Activated CD8-positive, alpha-beta memory T cell treated with anti-CD3 and anti-CD28 coated beads, Interleukin-2, amount 10 ng/mL, durations not matched to agents 7 days and 5 days (primary cell): ENCODE results near the gene OTOP2. TPM values are rescaled to one million over a fixed set of nuclear protein-coding genes. Genes with fewer than 3 reads are reported as not detected.
"Not testable (repeated sequence)": the region's sequence is repeated elsewhere in the genome, so short reads cannot be mapped to it uniquely, and the experiment has no call there.

Experiments
- ATAC-seq: fragments of 150-1000 bp; cut with Tn5 transposase; one replicate; pipeline ENCODE4 v1.10.0; 2021; ENCODE audit warnings: moderate library complexity
- CTCF ChIA-PET: fragments of 350-600 bp; sonication (Branson Sonifier 250); formaldehyde crosslinking; loops from one replicate; lab custom pipeline; 2021; ENCODE audit warnings: antibody characterized with exemption; lab: Charles Lee
- DNase-seq: peaks from one replicate; pipeline ENCODE4 v3.0.0-alpha.2; 2020
- H3K27ac Mint-ChIP-seq: one replicate; pipeline ENCODE4 v1.8.0; 2021; ENCODE audit warnings: mild to moderate bottlenecking, mixed read lengths
- H3K27me3 Mint-ChIP-seq: one replicate; pipeline ENCODE4 v1.8.0; 2021; ENCODE audit warnings: mixed read lengths
- H3K36me3 Mint-ChIP-seq: one replicate; pipeline ENCODE4 v1.8.0; 2021; ENCODE audit warnings: mild to moderate bottlenecking, mixed read lengths
- H3K4me1 Mint-ChIP-seq: one replicate; pipeline ENCODE4 v1.8.0; 2021; ENCODE audit warnings: mixed read lengths
- H3K4me3 Mint-ChIP-seq: one replicate; pipeline ENCODE4 v1.8.0; 2021; ENCODE audit warnings: mild to moderate bottlenecking, moderate library complexity, mixed read lengths
- H3K9me3 Mint-ChIP-seq: one replicate; pipeline ENCODE4 v1.8.0; 2022; ENCODE audit warnings: low read depth, mixed read lengths
- total RNA-seq, 2 experiments: library from RNA; stranded (reverse); gene quantifications; one replicate each; pipeline ENCODE4 v1.2.3, GENCODE V29; 2021

Gene OTOP2
- total RNA-seq, 2 experiments from 2014 or later = not detected

GRCh38 chr17:74907012-74907411 lies 17.1 kb upstream of the OTOP2 start:
- CTCF ChIA-PET = interaction anchor here (1.3 kb wide), 1 partner anchor 18 kb away, joined by 3 read pairs; no protein-coding TSS in a partner anchor
- Mint-ChIP-seq H3K36me3 (no peaks in the 10 kb centered on the region), H3K27ac (no peak overlapping the region), H3K4me1 (no peaks in the 10 kb centered on the region), H3K27me3 (peaks cover 17% of the 10 kb centered on the region), H3K4me3 (no peak overlapping the region), H3K9me3 (no peaks in the 10 kb centered on the region)
- DNase-seq (no peak), ATAC-seq (no peak)

- H3K4me3 Mint-ChIP-seq, H3K27ac Mint-ChIP-seq, H3K4me1 Mint-ChIP-seq, H3K36me3 Mint-ChIP-seq, DNase-seq, CTCF ChIA-PET, ATAC-seq, H3K9me3 Mint-ChIP-seq: not testable (repeated sequence)
- peaks cover 10% of the 10 kb centered on the region for H3K27me3 Mint-ChIP-seq
Measured at GRCh38 chr17:74909097-74909496, 15.0 kb upstream of the OTOP2 start.

- H3K4me3 Mint-ChIP-seq, CTCF ChIA-PET, H3K27me3 Mint-ChIP-seq, H3K9me3 Mint-ChIP-seq, H3K36me3 Mint-ChIP-seq, H3K4me1 Mint-ChIP-seq, DNase-seq, ATAC-seq, H3K27ac Mint-ChIP-seq: not testable (repeated sequence)
Measured at GRCh38 chr17:74911423-74911822, 12.7 kb upstream of the OTOP2 start.

- DNase-seq (no peak), ATAC-seq (no peak)
- no peaks in the 10 kb centered on the region for H3K9me3 Mint-ChIP-seq
- no peak overlapping the region for H3K4me3 Mint-ChIP-seq
- CTCF ChIA-PET = interaction anchor here (0.8 to 1.1 kb wide), 2 partner anchors 10 to 125 kb away, joined by 3 to 6 read pairs; no protein-coding TSS in a partner anchor
- no peak overlapping the region for H3K27ac Mint-ChIP-seq
- H3K36me3 Mint-ChIP-seq = no peaks in the 10 kb centered on the region
- peaks cover 23% of the 10 kb centered on the region for H3K27me3 Mint-ChIP-seq
- no peaks in the 10 kb centered on the region for H3K4me1 Mint-ChIP-seq
Measured at GRCh38 chr17:74916136-74916850, 7.8 kb upstream of the OTOP2 start.

GRCh38 chr17:74916851-74917199 lies 7.2 kb upstream of the OTOP2 start:
- no peak for ATAC-seq
- Mint-ChIP-seq H3K36me3 (no peaks in the 10 kb centered on the region), H3K27ac (no peak overlapping the region), H3K4me1 (no peaks in the 10 kb centered on the region), H3K9me3 (no peaks in the 10 kb centered on the region), H3K27me3 (peaks cover 29% of the 10 kb centered on the region), H3K4me3 (no peak overlapping the region)
- DNase-seq = no peak
- CTCF ChIA-PET = interaction anchor here (0.8 to 1.1 kb wide), 2 partner anchors 11 to 126 kb away, joined by 3 to 6 read pairs; no protein-coding TSS in a partner anchor

- H3K9me3 Mint-ChIP-seq = no peaks in the 10 kb centered on the region
- H3K4me1 Mint-ChIP-seq = no peaks in the 10 kb centered on the region
- ATAC-seq (no peak), DNase-seq (no peak)
- no peaks in the 10 kb centered on the region for H3K36me3 Mint-ChIP-seq
- peaks cover 33% of the 10 kb centered on the region for H3K27me3 Mint-ChIP-seq
- no peak overlapping the region for H3K27ac Mint-ChIP-seq
- CTCF ChIA-PET = interaction anchor here (1.1 kb wide), 1 partner anchor 126 kb away, joined by 6 read pairs; no protein-coding TSS in a partner anchor
- no peak overlapping the region for H3K4me3 Mint-ChIP-seq
Measured at GRCh38 chr17:74917430-74917829, 6.6 kb upstream of the OTOP2 start.

GRCh38 chr17:74918906-74919305 lies 5.2 kb upstream of the OTOP2 start:
- Mint-ChIP-seq H3K36me3 (no peaks in the 10 kb centered on the region), H3K9me3 (no peaks in the 10 kb centered on the region), H3K4me1 (peaks cover 6% of the 10 kb centered on the region), H3K27ac (no peak overlapping the region), H3K4me3 (no peak overlapping the region), H3K27me3 (peaks cover 46% of the 10 kb centered on the region)
- DNase-seq (no peak), ATAC-seq (no peak)
- CTCF ChIA-PET = interaction anchor here (1.0 to 8.2 kb wide), 3 partner anchors 17 to 53 kb away, joined by 3 to 116 read pairs (median 4); no protein-coding TSS in a partner anchor

- no peaks in the 10 kb centered on the region for H3K9me3 Mint-ChIP-seq
- H3K27me3 Mint-ChIP-seq = peaks cover 52% of the 10 kb centered on the region
- H3K36me3 Mint-ChIP-seq = no peaks in the 10 kb centered on the region
- no peak for DNase-seq
- no peak overlapping the region for H3K4me3 Mint-ChIP-seq
- H3K4me1 Mint-ChIP-seq = peaks cover 6% of the 10 kb centered on the region
- CTCF ChIA-PET = interaction anchor here (0.6 to 8.2 kb wide), 4 partner anchors 18 to 54 kb away, joined by 3 to 116 read pairs (median 4); no protein-coding TSS in a partner anchor
- ATAC-seq = no peak
- no peak overlapping the region for H3K27ac Mint-ChIP-seq
Measured at GRCh38 chr17:74919440-74920305, 4.4 kb upstream of the OTOP2 start.

- DNase-seq (no peak), ATAC-seq (no peak)
- Mint-ChIP-seq H3K4me1 (peaks cover 6% of the 10 kb centered on the region), H3K9me3 (no peaks in the 10 kb centered on the region), H3K27me3 (peaks cover 58% of the 10 kb centered on the region), H3K27ac (no peak overlapping the region), H3K4me3 (no peak overlapping the region), H3K36me3 (no peaks in the 10 kb centered on the region)
- CTCF ChIA-PET = interaction anchor here (8.2 kb wide), 1 partner anchor 39 kb away, joined by 116 read pairs; no protein-coding TSS in a partner anchor
Measured at GRCh38 chr17:74920306-74920620, 3.8 kb upstream of the OTOP2 start.

GRCh38 chr17:74920642-74921025 lies 3.4 kb upstream of the OTOP2 start:
- ATAC-seq (no peak), DNase-seq (no peak)
- CTCF ChIA-PET = interaction anchor here (1.0 to 8.2 kb wide), 2 partner anchors 39 to 114 kb away, joined by 3 to 116 read pairs; no protein-coding TSS in a partner anchor
- Mint-ChIP-seq H3K4me3 (no peak overlapping the region), H3K36me3 (no peaks in the 10 kb centered on the region), H3K4me1 (peaks cover 6% of the 10 kb centered on the region), H3K27ac (no peak overlapping the region), H3K27me3 (peaks cover 62% of the 10 kb centered on the region), H3K9me3 (no peaks in the 10 kb centered on the region)

- H3K36me3 Mint-ChIP-seq = no peaks in the 10 kb centered on the region
- H3K27me3 Mint-ChIP-seq = peaks cover 67% of the 10 kb centered on the region
- H3K4me1 Mint-ChIP-seq = peaks cover 6% of the 10 kb centered on the region
- CTCF ChIA-PET = interaction anchor here (0.9 to 8.2 kb wide), 3 partner anchors 38 to 735 kb away, joined by 3 to 116 read pairs (median 3); no protein-coding TSS in a partner anchor
- no peak for DNase-seq
- H3K4me3 Mint-ChIP-seq = no peak overlapping the region
- no peak for ATAC-seq
- no peak overlapping the region for H3K27ac Mint-ChIP-seq
- no peaks in the 10 kb centered on the region for H3K9me3 Mint-ChIP-seq
Measured at GRCh38 chr17:74921026-74921681, 2.9 kb upstream of the OTOP2 start.

- H3K9me3 Mint-ChIP-seq = no peaks in the 10 kb centered on the region
- peaks cover 6% of the 10 kb centered on the region for H3K4me1 Mint-ChIP-seq
- ATAC-seq (no peak), DNase-seq (no peak)
- H3K36me3 Mint-ChIP-seq = no peaks in the 10 kb centered on the region
- CTCF ChIA-PET = interaction anchor here (0.9 to 8.2 kb wide), 2 partner anchors 38 to 734 kb away, joined by 3 to 116 read pairs; no protein-coding TSS in a partner anchor
- peaks cover 73% of the 10 kb centered on the region for H3K27me3 Mint-ChIP-seq
- H3K4me3 Mint-ChIP-seq = no peak overlapping the region
- H3K27ac Mint-ChIP-seq = no peak overlapping the region
Measured at GRCh38 chr17:74921769-74922168, 2.3 kb upstream of the OTOP2 start.

GRCh38 chr17:74922172-74922571 lies 1.9 kb upstream of the OTOP2 start:
- CTCF ChIA-PET = interaction anchor here (8.2 kb wide), 1 partner anchor 37 kb away, joined by 116 read pairs; no protein-coding TSS in a partner anchor
- no peaks in the 10 kb centered on the region for H3K9me3 Mint-ChIP-seq

More at GRCh38 chr17:74922172-74922571, 1.9 kb upstream of the OTOP2 start:
- Mint-ChIP-seq H3K4me3 (no peak overlapping the region), H3K36me3 (no peaks in the 10 kb centered on the region), H3K27ac (no peak overlapping the region), H3K27me3 (peaks cover 77% of the 10 kb centered on the region), H3K4me1 (peaks cover 6% of the 10 kb centered on the region)
- ATAC-seq (no peak), DNase-seq (no peak)
